Daoy (cell line): ENCODE results near the gene MLLT10. TPM values are rescaled to one million over a fixed set of nuclear protein-coding genes. Genes with fewer than 3 reads are reported as not detected.
"Not testable (repeated sequence)": the region's sequence is repeated elsewhere in the genome, so short reads cannot be mapped to it uniquely, and the experiment has no call there.

Experiments used
- DNase-seq: peaks from one replicate; pipeline ENCODE4 v3.0.0-alpha.2; 2015; ENCODE audit warnings: low read depth
- total RNA-seq: library from RNA; depleted of rRNA; stranded (reverse); fragments of >200 nt; shearing (Covaris generic); gene quantifications from 2 replicates; pipeline ENCODE4 v1.2.3, GENCODE V29; 2014

The MLLT10 gene
- total RNA-seq, 1 experiment from 2014 or later = 9.0 TPM

DNA sequence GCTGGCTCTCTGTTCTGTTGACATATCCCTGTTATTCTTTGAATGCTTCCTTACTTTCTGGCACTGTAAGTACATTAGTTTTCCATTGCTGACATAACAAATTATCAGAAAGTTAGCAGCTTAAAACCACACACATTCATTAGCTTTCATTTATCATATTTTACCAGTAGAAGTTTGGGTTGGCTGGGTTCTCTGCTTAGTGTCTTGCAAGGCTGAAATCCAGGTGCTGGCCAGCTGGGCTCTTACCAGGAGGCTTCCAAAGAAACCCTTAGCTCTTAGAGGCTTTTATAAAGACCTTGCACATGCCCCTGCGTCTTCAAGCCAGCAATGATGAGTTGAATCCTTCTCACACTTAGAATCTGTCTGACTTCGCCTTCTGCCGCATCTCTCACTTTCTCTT, 160.6 kb downstream of the MLLT10 start:
- DNase-seq = no peak

DNA sequence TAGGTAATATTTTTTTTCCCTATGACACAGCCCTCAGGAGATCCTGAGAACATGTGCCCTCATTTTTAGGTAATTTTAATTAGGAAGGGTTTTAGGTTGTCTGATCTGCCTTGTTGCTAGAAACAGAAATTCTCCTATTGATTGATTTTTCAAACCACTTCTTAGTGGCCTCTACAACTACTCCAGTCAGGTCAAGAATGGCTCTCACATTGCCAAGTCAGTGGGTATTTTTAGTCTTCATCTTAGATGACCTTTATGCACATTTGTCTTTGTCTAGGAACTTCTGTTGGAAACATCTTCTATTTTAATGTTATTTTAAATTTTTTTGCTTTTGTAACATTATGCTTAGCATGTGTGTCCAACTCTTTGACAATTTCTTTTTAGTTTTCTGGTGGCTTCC, 162.3 kb downstream of the MLLT10 start:
- DNase-seq = no peak

DNA sequence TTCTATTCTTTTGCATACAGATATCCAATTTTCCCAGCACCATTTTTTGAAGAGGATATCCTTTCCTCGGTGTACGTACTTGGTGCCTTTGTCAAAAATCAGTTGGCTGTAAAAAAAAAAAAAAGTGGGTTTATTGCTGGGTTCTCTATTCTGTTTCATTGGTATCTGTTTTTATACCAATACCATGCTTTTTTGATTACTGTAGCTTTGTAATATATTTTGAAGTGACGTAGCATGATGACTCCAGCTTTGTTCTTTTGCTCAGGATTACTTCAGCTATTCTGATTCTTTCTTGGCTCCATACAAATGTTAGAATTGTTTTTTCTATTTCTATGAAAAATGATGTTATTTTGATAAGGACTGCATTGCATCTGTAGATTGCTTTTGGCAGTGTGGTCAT, 165.5 kb downstream of the MLLT10 start:
- DNase-seq = no peak

DNA sequence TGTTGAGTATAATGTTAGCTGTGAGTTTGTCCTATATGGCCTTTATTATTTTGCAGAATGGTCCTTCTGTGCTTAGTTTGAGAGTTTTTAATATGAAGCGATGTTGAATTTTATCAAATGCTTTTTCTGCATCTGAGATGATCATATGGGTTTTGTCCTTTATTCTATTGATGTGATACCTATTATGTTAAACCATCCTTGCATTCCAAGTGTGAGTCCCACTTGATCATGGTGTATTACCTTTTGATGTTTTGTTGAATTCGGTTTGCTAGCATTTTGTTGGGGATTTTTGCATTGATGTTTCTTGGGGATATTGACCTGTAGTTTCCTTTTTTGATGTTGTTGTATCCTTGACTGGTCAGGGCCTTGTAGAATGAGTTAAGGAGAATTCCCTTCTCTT, 166.4 kb downstream of the MLLT10 start:
- no peak for DNase-seq

DNA sequence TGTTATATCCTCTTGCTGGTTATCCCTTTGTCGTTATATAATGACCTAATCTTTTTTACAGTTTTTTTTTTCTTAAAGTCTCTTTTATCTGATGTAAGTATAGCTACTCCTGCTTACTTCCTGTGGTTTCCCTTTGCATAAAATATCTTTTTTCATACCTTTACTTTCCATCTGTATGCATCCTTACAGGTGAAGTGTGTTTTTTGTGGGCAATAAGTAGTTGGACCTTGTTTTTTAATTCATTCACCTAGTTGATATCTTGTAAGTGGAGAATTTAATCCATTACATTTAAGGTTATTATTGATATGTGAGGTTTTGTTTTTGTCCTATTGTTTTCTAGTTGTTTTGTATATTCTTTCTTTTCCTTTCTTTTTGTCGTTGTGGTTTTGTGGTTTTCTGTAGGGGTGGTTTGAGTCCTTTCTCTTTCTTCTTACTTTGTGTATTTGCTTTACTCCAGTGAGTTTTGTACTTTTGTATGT, 168.6 kb downstream of the MLLT10 start:
- DNase-seq = no peak

DNA sequence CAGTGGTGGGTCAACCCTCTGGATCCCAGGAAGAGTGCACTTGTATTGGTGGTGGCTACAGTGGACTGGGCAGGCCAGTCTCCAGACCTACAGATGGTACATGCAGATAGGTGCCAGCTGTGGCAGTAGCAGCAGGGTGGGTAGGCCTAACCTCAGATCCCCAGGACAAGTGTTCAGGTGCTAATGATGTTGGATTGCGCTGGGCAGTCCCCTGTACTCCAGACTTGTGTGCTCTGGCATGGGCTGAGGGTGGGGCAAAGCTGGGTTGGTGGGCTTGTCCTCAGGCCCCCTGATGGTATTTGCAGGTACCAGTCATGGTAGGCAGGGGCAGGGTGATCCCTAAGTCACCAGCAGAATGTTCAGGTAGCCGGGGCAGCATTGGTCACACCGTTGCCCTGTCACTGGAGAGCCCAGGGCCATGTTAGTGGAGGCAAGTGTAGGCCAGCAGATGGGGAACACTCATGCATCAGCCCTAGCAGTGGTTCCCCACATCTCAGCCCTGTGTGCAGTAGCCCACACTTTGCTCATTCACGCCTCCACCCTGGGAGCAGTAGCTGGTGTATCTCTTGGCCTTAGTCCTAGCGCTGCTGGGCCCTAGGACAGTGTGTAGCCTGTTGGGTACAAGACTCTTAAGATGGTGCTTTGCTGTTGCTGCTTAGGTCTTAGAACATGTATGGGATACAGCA, 171.3 kb downstream of the MLLT10 start:
- DNase-seq = no peak

DNA sequence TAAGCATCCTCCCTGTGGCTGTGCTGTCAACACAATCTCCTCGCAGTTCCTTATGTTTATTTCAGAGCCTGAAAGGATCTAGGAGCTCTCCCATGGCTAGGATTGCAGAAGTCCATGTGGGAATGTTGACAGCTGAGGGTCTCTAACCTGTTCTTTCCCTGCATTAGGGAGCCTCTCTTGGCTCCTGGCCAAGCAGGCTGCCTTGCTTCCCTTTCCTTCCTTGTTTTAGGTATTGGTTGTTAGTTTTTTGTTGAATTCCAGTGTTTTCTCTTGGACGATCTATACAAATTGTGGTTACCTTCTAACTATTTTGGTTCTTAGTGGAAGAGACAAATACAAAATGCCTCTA, 171.8 kb downstream of the MLLT10 start:
- DNase-seq = no peak

DNA sequence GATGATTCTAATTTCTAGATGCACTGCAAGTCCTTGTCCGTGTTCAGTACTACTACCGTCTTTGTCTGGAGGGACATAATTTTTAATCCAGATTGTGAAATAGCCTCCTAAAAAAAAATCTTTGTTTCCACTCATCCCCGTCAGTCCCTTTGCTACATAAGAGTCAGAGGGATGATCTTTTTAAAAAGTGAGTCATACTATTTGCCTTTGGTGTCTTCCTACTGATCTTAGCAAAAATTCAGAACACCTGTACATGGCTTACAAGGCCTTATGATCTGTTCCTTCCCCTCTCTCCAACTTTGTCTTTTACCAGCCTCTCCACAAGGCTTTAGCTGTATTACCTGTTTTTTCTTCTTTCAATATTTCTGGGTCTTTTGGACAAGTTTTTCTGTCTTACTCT, 173.5 kb downstream of the MLLT10 start:
- no peak for DNase-seq

DNA sequence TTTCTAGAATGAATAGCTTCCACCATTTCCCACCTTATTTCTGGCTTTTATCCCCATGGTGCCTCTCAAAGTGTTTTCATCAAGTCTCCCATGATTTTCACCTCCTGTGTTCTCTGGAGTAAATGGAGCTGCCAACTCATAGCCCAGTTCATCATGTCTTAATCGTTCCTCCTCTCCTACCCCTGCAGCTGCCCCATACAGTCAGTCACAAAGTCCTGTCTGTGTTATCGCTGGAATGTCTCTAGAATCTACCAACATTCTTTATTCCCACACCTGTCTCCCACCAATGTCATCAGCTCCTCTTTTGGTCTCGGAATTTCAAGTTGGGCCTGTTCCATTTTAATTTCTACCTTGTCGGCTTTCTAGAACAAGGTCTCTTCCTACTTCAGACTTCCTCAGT, 178.9 kb downstream of the MLLT10 start:
- no peak for DNase-seq

DNA sequence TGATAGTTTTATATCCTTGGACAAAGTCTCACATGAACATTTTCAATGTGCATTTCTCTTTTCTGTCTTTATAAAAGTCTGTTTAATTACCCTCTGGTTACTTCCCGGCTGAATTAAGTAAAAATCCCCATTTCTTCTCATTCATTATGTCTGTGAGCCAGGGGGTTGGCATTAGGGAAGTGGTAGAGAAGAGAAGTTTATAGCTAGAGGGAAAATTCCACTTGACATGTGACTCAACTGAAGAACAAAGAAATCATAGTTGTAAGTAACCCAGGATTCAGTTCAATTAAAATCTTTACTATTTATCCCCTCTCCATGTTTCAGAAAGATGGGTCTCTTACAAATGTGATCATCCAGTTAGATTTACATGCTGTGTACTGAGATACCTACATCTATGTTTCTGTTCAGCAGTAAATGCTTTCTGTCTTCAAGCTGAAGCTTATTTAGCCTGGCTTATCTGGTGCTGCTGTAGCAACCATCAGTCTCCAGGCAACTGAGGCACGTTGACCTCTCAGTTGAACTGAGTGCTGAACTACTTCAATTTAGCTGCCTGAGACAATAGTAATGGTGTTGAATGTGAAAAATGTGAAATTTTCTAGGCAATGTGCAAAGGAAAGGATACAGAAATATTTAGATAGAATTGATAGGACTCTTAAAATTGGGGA, 181.6 kb downstream of the MLLT10 start:
- DNase-seq = peak; percentile 35

DNA sequence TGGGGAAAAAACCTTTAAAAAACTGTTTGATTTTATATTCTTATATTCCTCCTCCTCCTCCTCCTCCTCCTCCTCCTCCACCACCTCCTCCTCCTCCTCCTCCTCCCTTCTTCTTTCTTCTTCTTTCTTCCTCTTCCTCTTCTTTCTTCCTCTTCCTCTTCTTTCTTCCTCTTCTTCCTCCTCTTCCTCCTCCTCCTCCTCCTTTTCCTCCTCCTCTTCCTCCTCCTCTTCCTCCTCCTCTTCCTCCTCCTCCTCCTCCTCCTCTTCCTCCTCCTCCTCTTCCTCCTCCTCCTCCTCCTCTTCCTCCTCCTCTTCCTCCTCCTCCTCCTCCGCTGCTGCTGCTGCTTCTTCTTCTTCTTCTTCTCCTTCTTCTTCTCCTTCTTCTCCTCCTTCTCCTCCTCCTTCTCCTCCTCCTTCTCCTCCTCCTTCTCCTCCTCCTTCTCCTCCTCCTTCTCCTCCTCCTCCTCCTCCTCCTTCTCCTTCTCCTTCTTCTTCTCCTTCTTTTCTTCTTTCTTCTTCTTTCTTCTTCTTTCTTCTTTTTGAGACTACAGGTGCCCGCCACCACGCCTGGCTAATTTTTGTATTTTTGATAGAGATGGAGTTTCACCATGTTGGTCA, 183.5 kb downstream of the MLLT10 start:
- DNase-seq = not testable (repeated sequence)

DNA sequence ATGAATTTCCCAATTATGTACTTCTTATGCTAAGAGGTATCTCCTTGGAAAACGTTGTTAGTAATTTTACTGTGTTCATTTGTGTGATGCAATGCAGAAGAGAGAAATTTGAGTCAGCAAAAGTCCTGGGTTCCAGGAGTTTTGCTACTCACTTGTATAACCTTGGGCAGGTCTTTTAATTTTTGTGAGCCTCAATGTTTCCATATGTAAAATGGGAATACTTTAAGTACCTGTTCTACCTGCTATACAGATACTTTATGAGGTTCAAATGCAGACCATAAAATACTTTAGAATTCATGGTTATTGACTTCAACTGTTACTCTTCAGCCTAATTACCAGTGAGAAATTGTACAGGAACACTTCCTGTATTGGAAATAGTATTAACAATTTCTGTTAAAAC, 185.5 kb downstream of the MLLT10 start:
- DNase-seq = no peak

DNA sequence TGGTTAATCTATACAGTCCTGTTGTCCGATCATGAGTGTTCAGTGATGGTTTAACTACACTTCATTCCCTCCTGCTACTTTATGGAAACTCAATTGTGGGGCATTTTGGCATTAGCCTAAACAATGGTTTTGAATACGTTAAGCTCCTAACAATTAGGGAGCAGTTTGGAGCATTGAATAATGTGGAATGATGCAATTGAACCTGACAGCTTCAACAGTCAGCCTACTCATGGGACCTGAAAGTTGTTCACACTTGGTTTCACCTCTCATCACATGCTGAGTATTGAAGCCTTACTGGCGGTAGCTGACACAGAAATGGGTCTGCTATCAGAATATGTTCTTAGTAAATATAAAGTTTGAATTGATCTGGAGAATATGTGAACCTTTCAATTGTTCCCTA, 186.1 kb downstream of the MLLT10 start:
- no peak for DNase-seq

DNA sequence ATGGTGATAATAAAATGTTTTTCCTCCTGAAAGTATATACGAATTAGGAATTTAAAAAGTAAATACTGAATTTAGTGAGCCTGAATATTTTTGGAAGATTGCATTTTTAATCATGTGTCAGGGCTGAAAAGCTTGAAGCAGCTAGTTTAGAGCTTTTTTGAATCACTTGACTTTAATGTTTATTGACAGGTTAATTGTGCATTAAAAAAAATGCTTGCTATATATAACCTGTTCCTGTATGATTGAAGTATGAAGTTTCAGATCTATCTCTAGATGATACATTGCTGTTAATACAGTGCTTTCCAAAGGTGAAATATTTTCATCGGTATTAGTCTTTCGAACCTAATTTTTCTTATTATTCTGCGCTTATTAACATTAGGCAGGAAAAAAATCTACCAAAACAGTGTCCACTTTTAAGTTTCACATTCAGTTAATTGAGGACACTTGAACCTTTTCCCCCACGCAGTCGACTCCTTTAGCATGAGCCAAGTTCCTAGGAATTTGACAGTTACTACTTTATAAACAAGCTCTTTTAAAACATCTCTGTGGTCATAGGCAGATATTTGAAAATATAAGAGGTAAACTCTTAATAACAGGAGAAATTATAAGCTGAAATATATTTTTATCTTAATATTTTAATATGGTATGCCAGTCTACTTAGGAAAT, 187.1 kb downstream of the MLLT10 start:
- no peak for DNase-seq

DNA sequence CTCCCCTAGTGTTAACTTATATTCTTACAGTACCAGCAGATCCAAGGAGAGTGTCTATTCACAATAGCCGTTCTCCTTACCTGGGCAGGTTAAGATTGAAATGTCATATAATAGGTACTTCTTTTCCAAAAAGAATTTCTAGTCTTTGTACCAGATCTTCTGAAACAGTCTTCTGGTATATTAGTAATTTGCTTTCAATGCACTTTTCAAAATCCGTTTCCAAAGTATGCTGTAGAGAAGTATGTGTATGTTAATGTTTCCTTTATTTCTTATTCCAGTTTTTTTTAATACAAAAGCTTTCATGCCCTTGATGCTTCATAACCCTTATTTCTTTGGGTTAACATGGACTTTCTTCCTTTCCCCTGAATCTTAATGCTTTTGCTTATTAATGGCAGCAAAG, 188.2 kb downstream of the MLLT10 start:
- no peak for DNase-seq

DNA sequence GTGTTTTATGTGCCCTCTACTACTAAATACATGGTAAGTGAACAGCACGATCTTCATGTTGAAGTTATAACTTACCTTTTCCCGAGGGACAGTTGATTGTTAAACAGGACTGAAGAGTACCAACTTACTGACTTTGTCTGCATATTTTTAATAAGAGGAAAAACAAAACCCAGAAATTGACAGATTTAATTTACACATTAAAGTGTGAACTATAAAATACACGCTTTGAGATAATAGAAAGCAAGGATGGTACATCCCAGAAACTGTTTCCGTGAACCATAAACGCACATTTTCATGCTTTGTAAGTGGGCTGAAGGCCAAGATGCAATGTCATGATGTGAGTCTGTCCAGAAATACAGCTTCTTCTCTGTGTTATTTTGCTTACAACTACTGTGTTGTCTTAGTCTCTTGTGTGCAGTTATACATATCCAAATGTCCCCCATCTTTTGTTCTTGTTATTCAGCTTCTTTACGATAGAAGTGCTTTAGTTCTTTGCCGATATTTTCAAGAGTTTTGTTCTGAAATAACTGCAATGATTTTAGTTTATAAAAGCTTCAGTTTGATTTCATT, 190.1 kb downstream of the MLLT10 start:
- no peak for DNase-seq

DNA sequence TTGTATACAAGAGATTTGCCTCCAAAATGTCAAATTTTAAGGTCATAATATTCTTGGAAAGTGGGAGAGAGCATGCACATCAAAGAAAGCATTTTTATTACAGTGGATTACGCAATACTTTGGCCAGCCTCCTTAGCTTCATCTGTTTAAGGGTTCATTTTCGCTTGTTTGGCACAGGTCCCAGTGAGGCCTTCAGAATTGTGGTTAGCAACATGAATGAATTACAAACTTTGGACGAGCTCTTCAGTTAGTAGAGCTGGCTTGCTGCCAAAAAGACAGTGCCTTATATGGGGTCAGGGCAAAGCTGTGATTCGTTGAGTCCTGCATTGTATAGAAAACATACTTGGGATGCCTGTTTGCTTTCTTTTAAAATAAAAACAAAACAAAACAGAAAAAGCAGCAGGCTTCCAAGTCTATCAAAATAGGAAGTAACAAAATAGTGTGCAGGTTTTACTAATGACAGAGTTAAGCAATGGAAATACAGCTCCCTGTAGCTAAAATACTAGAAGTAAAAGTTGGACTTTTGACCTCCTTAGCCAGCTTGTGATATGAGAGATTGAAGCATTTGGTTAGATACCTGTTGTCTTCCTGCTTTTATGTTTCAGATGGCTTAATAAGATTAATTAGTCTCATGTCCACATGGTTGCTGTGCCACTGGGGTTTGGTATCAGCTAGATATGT, 190.8 kb downstream of the MLLT10 start:
- peak; percentile 94 for DNase-seq

DNA sequence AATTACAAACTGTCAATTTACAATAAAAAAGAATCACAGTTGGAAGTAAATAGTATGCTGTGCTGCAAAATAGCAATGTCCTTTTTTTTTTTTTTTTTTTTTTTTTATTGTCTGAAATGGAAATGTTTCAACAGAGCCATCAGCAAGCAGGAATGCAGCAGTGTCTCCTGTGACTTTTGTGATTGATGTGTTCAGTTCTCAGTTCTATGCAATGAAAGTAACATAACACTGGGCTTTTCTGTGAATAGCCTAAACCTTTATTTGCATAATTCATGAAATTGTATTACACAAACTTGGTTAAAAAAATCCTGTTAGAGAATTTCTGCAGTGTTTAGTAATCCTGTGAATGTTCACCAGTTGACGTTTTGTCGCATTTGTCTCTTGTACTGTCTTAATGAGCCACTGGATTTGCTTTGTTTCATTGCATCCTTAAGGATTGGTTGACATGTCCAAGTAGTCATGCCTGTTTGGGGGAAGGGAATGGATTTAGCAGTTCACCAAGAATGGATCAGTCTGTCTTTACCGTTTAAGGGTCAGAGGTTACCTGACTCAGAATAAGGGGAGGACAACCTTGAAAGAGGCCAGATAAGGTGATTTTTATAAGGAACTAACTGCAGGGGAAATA, 192.7 kb downstream of the MLLT10 start:
- DNase-seq = no peak

DNA sequence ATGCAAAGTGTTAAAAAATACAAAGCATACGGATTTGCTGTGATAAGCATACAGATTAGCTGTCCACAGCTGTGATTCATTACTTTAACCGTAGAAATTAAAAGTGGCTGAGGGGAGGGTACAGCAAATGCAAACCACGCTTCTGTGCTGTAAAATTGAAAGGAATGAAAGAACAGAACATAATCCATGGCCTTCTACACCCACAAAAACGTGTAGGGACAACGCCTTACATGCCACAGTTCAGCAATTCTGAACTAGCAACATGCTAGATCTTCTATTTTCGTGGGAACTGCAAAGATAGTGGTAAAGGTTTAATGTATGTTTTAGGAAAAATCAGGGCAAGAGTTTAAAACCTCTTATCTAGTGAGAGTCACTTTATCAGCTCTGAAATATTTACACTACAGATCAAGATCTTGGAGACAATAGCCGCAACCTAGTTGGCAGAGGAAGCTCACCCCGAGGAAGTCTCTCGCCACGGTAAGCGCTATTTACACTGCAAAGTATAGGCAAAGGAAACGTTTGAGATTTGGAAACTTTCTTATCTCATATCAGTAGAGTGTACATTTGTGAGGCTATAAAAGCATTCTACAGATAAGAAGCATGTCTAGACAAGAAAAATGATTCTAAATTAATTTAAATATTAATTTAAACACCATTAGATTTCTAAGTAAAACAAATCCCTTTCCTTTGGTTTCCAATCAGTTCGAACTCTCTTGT, 193.6 kb downstream of the MLLT10 start:
- DNase-seq = no peak

DNA sequence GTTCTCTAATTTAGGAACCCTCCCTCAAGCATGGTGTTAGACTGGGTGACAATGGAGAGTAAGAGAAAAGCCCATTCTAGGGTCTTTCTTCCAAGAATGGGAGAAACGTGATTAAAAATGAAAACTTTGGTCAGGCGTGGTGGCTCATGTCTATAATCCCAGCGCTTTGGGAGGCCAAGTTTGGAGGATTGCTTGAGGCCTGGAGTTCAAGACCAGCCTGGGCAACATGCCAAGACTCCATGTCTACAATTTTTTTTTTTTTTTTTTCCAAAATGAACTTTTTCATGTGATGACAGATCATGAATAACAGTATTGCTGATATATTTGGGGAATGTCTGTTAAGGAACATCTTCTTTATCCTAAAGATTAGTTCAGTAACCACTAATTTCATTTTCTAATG, 194.6 kb downstream of the MLLT10 start:
- no peak for DNase-seq
